SK-N-SH (cell line): ENCODE results near the gene THBS3.
"Not testable (repeated sequence)": the region's sequence is repeated elsewhere in the genome, so short reads cannot be mapped to it uniquely, and the experiment has no call there.

Source experiments
- CTCF ChIP-seq: fragments of 200-600 bp; sonication (generic); IDR thresholded peaks from 2 replicates; pipeline ENCODE4 v1.6.1; 2017; ENCODE audit warnings: antibody characterized with exemption, mild to moderate bottlenecking, moderate library complexity
- RCOR1 ChIP-seq: fragments of 150-350 bp; IDR thresholded peaks from 2 replicates; pipeline ENCODE4 v1.6.1; 2017; ENCODE audit warnings: antibody characterized with exemption, low read length
- SMC3 ChIP-seq: IDR thresholded peaks from 2 replicates; pipeline ENCODE4 v1.6.1; 2012; ENCODE audit warnings: low read depth, low read length, improper control_type of control experiment

DNA sequence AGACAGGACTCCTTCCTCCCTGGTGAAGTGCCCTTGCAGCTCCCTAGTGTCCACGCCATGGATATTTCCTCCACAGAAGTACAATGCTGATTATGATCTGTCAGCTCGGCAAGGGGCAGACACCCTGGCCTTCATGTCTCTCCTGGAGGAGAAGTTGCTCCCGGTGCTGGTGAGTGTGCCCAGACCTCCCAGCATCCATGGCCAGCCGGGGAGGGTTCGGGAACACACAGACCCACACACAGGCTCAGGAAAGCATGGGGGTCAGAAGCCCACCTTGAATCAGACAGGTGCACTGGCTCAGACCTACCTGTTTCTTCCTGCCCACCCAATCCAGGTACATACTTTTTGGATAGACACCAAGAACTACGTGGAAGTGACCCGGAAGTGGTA is 4.3 kb upstream of the THBS3 start:
- TF ChIP-seq SMC3, CTCF, RCOR1: not testable (repeated sequence)
